ENCODE results near the gene SCN10A.

Gene SCN10A

GRCh38 chr3:38763569-38763968 lies 52.4 kb downstream of the SCN10A start:
- no peak for FAIRE-seq

- FAIRE-seq, result no peak
Observed at GRCh38 chr3:38758557-38758956, 57.5 kb downstream of the SCN10A start.

GRCh38 chr3:38757721-38758120 lies 58.3 kb downstream of the SCN10A start:
- FAIRE-seq, result no peak

GRCh38 chr3:38756892-38757291 lies 59.1 kb downstream of the SCN10A start:
- no peak for FAIRE-seq

GRCh38 chr3:38755130-38755529 lies 60.9 kb downstream of the SCN10A start:
- FAIRE-seq, result no peak

GRCh38 chr3:38746641-38747040 lies 69.4 kb downstream of the SCN10A start:
- FAIRE-seq, result no peak

GRCh38 chr3:38743043-38743442 lies 73.0 kb downstream of the SCN10A start:
- FAIRE-seq, result no peak

GRCh38 chr3:38742550-38742949 lies 73.5 kb downstream of the SCN10A start:
- no peak for FAIRE-seq

- FAIRE-seq, result no peak
Observed at GRCh38 chr3:38740537-38740936, 75.5 kb downstream of the SCN10A start.

GRCh38 chr3:38739931-38740330 lies 76.1 kb downstream of the SCN10A start:
- FAIRE-seq, result no peak

GRCh38 chr3:38739396-38739689 lies 76.7 kb downstream of the SCN10A start:
- FAIRE-seq, result no peak

- FAIRE-seq, result no peak
Observed at GRCh38 chr3:38738630-38739395, 77.2 kb downstream of the SCN10A start.

- FAIRE-seq, result no peak
Observed at GRCh38 chr3:38731522-38731921, 84.5 kb downstream of the SCN10A start.

- FAIRE-seq, result no peak
Observed at GRCh38 chr3:38730281-38730680, 85.7 kb downstream of the SCN10A start.

- no peak for FAIRE-seq
Observed at GRCh38 chr3:38728008-38728407, 88.0 kb downstream of the SCN10A start.

GRCh38 chr3:38726751-38727150 lies 89.3 kb downstream of the SCN10A start:
- no peak for FAIRE-seq

GRCh38 chr3:38725726-38726419 lies 90.1 kb downstream of the SCN10A start:
- no peak for FAIRE-seq

- FAIRE-seq, result no peak
Observed at GRCh38 chr3:38724392-38724736, 91.7 kb downstream of the SCN10A start.

- no peak for FAIRE-seq
Observed at GRCh38 chr3:38723569-38724391, 92.2 kb downstream of the SCN10A start.

GRCh38 chr3:38722781-38723568 lies 93.0 kb downstream of the SCN10A start:
- no peak for FAIRE-seq

- no peak for FAIRE-seq
Observed at GRCh38 chr3:38721207-38721772, 94.7 kb downstream of the SCN10A start.

GRCh38 chr3:38720465-38720864 lies 95.6 kb downstream of the SCN10A start:
- no peak for FAIRE-seq

Measured in colon (tissue), 2 donors.